Neuron (in vitro differentiated cells): Measurements from ENCODE around the gene TGFBR3L.
"Not testable (repeated sequence)": the region's sequence is repeated elsewhere in the genome, so short reads cannot be mapped to it uniquely, and the experiment has no call there.

Experiments used
- H2AFZ ChIP-seq: one replicate; pipeline ENCODE4 v1.6.1; 2013; ENCODE audit warnings: low read depth, mild to moderate bottlenecking, inconsistent platforms, low read length, moderate library complexity
- H3K27me3 ChIP-seq: one replicate; pipeline ENCODE4 v1.6.1; 2013; ENCODE audit warnings: low read length; ENCODE audit not compliant: insufficient read depth
- H3K36me3 ChIP-seq: one replicate; pipeline ENCODE4 v1.6.1; 2013; ENCODE audit warnings: low read length; ENCODE audit not compliant: insufficient read depth
- H3K4me1 ChIP-seq: one replicate; pipeline ENCODE4 v1.6.1; 2013; ENCODE audit warnings: low read length; ENCODE audit not compliant: insufficient read depth
- H3K4me3 ChIP-seq: 2 replicates; pipeline ENCODE4 v1.5.1; 2013; ENCODE audit warnings: mild to moderate bottlenecking, low read length, moderate library complexity
- H3K9me3 ChIP-seq: one replicate; pipeline ENCODE4 v1.6.1; 2013; ENCODE audit warnings: low read length

TGFBR3L gene

GRCh38 chr19:7887408-7888144, 27.1 kb upstream of the TGFBR3L start:
- H3K36me3 ChIP-seq = no peaks in the 10 kb centered on the region
- no peaks in the 10 kb centered on the region for H3K4me1 ChIP-seq
- H2AFZ ChIP-seq = no peak overlapping the region
- peaks cover 25% of the 10 kb centered on the region for H3K27me3 ChIP-seq
- H3K9me3 ChIP-seq = no peaks in the 10 kb centered on the region
- H3K4me3 ChIP-seq = no peak overlapping the region

DNA sequence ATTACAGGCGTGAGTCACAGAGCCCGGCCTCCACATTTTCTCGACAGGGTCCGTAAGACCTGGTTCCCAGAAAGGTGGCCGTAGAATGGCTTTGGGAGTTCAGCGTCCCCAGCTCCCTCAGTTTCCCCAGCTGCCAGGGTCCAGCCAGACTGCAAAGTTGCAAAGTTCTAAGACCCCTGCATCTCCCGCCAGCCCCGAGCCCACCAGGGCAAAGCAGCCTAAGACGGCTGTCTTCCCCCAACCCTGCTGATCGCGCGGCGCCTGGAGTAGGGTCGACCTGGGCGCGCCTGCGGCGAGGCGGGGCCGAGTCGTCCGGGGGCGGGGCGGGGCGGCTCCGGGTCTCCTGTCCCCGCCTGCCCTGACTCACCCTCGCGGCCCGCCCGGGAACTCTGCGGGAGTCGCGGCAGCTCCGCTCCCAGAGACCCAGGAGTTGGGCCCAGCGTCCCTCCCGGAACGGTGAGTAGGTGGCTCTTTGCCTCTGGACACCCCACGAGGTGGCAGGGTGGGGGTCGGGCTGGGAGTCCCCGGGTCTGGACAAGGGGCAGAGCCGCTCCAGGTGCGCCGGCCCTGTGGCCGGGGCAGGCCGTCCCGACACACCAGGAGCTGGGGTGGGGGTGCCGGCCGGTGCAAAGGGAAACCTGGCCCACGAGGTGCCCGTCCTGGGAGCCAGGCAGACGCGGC, 26.3 kb upstream of the TGFBR3L start, which contains the start of gene LRRC8E:
LRRC8E (plus strand) TSS at position 366 of the 681 bp plus-strand sequence. CDS start 7,094 bp downstream, outside the sequence.
- Histone ChIP-seq H3K4me1 (no peaks in the 10 kb centered on the region), H3K4me3 (no peak within 1 kb of the TSS), H3K9me3 (no peaks in the 10 kb centered on the region), H2AFZ (no peak within 1 kb of the TSS), H3K36me3 (no peaks in the 10 kb centered on the region), H3K27me3 (peaks cover 25% of the 10 kb centered on the region)

GRCh38 chr19:7888826-7889217, 25.8 kb upstream of the TGFBR3L start:
- Histone ChIP-seq H3K27me3 (peaks cover 25% of the 10 kb centered on the region), H3K36me3 (no peaks in the 10 kb centered on the region), H3K4me3 (no peak overlapping the region), H3K9me3 (no peaks in the 10 kb centered on the region), H3K4me1 (no peaks in the 10 kb centered on the region), H2AFZ (no peak overlapping the region)

DNA sequence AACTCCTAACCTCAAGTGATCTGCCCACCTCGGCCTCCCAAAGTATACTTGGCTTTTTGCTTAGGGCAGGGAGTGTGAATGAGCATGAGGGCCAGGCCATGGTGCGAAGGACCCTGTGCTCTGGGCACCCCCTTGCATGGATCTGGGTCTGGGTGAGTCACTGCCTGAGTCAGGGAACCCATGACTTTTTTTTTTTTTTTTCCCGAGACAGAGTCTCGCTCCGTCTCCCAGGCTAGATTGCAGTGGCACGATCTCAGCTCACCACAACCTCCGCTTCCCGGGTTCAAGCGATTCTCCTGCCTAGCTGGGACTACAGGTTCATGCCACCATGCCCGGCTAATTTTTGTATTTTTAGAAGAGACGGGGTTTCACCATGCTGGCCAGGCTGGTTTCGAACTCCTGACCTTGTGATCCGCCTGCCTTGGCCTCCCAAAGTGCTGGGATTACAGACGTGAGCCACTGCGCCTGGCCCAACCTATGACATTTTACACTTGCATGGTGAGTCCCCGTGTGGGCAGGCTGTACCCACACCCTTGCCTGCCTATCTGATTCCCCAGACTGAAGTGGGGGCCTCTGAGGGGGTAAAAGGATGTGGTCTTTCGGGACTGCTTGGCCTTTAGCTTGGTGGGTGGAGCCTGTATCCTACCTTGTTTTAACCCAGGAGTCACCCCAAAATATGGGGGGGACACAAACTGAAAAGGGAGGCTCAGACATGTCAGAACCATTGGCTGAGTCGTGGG, 21.1 kb upstream of the TGFBR3L start:
- peaks cover 13% of the 10 kb centered on the region for H3K27me3 ChIP-seq
- H3K9me3 ChIP-seq, H3K4me3 ChIP-seq: not testable (repeated sequence)

GRCh38 chr19:7894612-7895309, 19.9 kb upstream of the TGFBR3L start:
- H2AFZ ChIP-seq = no peak overlapping the region
- H3K4me3 ChIP-seq = no peak overlapping the region
- H3K9me3 ChIP-seq = no peaks in the 10 kb centered on the region
- no peaks in the 10 kb centered on the region for H3K36me3 ChIP-seq
- H3K27me3 ChIP-seq = peaks cover 5% of the 10 kb centered on the region
- no peaks in the 10 kb centered on the region for H3K4me1 ChIP-seq

More for the DNA sequence above, 21.1 kb upstream of the TGFBR3L start:
- not testable (repeated sequence) for H3K36me3 ChIP-seq, H3K4me1 ChIP-seq, H2AFZ ChIP-seq

- no peaks in the 10 kb centered on the region for H3K4me1 ChIP-seq
- no peak overlapping the region for H3K4me3 ChIP-seq
Measured at GRCh38 chr19:7895565-7895964, 19.1 kb upstream of the TGFBR3L start.

DNA sequence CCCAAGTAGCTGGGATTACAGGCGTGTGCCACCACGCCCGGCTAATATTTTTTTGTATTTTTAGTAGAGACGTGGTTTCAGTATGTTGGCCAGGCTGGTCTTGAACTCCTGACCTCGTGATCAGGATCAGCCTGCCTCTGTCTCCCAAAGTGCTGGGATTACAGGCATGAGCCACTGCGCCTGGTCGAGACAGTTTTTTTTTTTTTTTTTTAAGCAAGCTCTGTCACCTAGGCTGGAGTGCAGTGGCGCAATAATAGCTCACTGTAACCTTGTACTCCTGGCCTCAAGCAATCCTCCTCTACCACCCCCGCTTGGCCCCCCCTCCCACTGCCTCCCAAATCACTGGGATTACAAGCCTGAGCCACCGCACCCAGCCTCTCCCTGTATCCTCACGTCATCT, 17.3 kb upstream of the TGFBR3L start:
- Histone ChIP-seq H3K9me3 (peaks cover 3% of the 10 kb centered on the region), H3K4me3 (no peak overlapping the region), H3K27me3 (peaks cover 2% of the 10 kb centered on the region), H3K4me1 (no peaks in the 10 kb centered on the region), H2AFZ (no peak overlapping the region), H3K36me3 (no peaks in the 10 kb centered on the region)

More at GRCh38 chr19:7895565-7895964, 19.1 kb upstream of the TGFBR3L start:
- Histone ChIP-seq H3K27me3 (peaks cover 2% of the 10 kb centered on the region), H3K9me3 (peaks cover 3% of the 10 kb centered on the region), H3K36me3 (no peaks in the 10 kb centered on the region), H2AFZ (no peak overlapping the region)

GRCh38 chr19:7898967-7899366, 15.7 kb upstream of the TGFBR3L start:
- H3K4me1 ChIP-seq = peaks cover 6% of the 10 kb centered on the region
- peaks cover 2% of the 10 kb centered on the region for H3K27me3 ChIP-seq
- no peak overlapping the region for H3K4me3 ChIP-seq
- no peak overlapping the region for H2AFZ ChIP-seq
- H3K9me3 ChIP-seq = peaks cover 3% of the 10 kb centered on the region
- no peaks in the 10 kb centered on the region for H3K36me3 ChIP-seq

- Histone ChIP-seq H3K9me3 (peaks cover 3% of the 10 kb centered on the region), H2AFZ (no peak overlapping the region), H3K27me3 (no peaks in the 10 kb centered on the region), H3K36me3 (no peaks in the 10 kb centered on the region), H3K4me3 (no peak overlapping the region), H3K4me1 (peaks cover 11% of the 10 kb centered on the region)
Measured at GRCh38 chr19:7899751-7900378, 14.8 kb upstream of the TGFBR3L start.

DNA sequence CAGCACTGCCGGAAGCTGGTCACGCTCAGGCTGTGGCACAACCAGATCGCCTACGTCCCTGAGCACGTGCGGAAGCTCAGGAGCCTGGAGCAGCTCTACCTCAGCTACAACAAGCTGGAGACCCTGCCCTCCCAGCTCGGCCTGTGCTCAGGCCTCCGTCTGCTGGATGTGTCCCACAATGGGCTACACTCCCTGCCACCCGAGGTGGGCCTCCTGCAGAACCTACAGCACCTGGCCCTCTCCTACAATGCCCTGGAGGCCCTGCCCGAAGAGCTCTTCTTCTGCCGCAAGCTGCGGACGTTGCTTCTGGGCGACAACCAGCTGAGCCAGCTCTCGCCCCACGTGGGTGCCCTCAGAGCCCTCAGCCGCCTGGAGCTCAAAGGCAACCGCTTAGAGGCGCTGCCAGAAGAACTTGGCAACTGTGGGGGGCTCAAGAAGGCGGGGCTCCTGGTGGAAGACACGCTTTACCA, 14.2 kb upstream of the TGFBR3L start:
- H3K4me3 ChIP-seq = no peak overlapping the region
- no peaks in the 10 kb centered on the region for H3K27me3 ChIP-seq
- H2AFZ ChIP-seq = no peak overlapping the region
- peaks cover 3% of the 10 kb centered on the region for H3K9me3 ChIP-seq
- H3K4me1 ChIP-seq = peaks cover 16% of the 10 kb centered on the region
- H3K36me3 ChIP-seq = no peaks in the 10 kb centered on the region

DNA sequence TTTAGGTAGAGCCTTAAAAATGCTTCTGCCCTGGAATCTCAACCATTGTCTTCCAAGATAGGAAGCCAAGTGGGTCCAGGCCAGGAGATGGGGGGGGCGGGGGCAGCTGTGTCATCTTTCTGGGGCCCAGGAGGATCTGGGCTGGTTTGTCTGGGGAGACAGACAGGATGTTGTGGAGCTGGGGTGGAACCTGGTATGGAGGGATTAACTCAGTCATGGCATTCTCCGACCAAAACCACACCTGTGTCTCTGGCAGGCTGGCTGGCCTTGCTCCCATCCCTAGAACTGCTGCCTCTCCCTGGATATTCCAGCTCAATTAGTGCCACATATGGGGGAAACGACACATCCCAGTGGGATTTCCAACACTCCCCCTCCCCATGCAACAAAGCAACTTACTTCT, 13.7 kb upstream of the TGFBR3L start:
- no peaks in the 10 kb centered on the region for H3K27me3 ChIP-seq

GRCh38 chr19:7901337-7901736, 13.3 kb upstream of the TGFBR3L start:
- no peak overlapping the region for H2AFZ ChIP-seq
- no peak overlapping the region for H3K4me3 ChIP-seq
- peaks cover 3% of the 10 kb centered on the region for H3K9me3 ChIP-seq
- no peaks in the 10 kb centered on the region for H3K27me3 ChIP-seq
- H3K36me3 ChIP-seq = peaks cover 2% of the 10 kb centered on the region
- H3K4me1 ChIP-seq = peaks cover 20% of the 10 kb centered on the region

More for the DNA sequence above, 13.7 kb upstream of the TGFBR3L start:
- Histone ChIP-seq H3K9me3 (peaks cover 3% of the 10 kb centered on the region), H2AFZ (no peak overlapping the region), H3K4me1 (peaks cover 20% of the 10 kb centered on the region), H3K36me3 (peaks cover 2% of the 10 kb centered on the region), H3K4me3 (no peak overlapping the region)
